ENCODE data around the gene ABTB2.

Gene ABTB2

GRCh38 chr11:34341931-34342533, 15.8 kb downstream of the ABTB2 start:
- DNase-seq (ENCODE audit: low read depth in 2 of 2): no peak

- DNase-seq (ENCODE audit: low read depth in 2 of 2): no peak
Measured at GRCh38 chr11:34341096-34341495, 16.7 kb downstream of the ABTB2 start.

- no peak for DNase-seq (ENCODE audit: low read depth in 2 of 2)
Measured at GRCh38 chr11:34340653-34341052, 17.2 kb downstream of the ABTB2 start.

DNA sequence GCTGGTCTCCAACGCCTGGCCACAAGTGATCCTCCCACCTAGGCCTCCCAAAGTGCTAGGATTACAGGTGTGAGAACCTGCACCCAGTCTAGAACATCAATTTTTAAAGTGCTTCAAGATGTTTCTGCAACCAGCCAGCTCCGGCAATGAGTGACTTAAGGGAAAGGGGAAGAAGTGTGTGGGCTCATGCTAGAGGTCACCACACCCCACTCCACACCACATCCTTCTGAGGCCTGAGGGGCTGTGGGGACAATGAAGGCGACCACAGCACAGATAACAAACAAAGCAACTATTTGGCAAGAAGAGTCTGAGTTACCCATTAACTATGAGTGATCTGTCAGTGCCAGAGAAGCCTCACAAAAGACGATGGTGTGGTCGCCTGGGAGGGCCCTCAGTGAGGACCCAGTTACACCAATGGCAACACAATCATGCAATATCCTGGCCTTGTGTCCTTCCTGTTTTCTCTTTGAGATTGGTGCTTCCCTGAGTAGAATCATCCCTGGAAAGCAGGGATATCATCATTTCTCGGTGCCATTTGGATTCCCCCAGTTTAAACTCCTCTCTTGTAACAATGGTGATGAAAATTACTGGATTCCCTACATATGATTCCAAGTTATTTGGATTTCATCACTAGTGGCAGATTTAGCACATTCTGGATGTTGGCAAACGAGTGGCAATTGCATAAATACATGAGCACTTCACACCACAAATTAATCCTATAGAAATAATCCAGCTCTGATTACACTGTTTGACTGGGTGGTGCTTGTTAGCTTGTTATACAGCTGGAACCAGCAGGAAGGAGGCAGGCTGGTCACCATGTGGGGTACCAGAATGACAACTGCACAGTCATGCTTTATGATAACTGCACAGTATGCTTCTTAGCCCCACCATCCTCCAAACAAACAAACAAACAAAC, 18.4 kb downstream of the ABTB2 start:
- no peak for DNase-seq (ENCODE audit: low read depth in 2 of 2)

DNA sequence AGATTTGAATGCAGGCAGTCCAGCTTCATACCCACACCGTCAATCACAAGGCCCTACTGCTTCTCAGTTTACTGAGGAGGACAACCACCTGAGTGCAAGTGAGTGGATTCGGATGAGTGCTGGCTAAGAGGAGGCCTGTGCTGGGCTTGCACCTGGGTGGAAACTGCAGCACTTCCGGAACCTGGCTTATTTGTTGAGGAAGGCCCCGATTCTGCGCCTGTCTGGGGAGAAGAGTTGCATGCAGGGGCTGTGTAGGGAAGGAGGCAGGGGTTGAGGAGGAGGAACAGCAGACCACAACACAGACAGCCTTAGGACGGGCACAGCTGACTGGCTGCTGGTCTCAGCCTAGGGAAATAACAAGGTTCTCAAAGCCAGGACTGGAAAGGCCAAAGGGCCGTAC, 20.8 kb downstream of the ABTB2 start:
- DNase-seq (ENCODE audit: low read depth in 2 of 2): no peak

DNA sequence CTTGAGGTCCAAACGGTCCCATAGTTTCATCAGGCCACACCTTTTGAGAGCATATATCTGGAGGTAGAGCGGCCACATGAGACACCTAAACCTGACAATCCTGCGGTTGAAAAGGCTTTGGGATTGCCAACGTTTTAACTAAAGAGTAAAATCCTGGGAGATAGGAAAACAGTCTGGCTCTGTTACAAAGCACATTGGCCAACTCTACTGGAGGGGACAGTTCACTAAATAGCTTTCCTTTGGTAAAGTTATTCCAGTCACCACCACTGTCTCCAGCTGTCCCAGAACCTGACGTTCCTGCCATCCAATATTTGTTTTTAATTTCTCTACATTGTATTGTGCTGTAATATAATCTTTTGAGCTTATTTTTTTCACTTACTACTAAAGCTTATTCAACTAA, 22.0 kb downstream of the ABTB2 start:
- DNase-seq (ENCODE audit: low read depth in 2 of 2): no peak

- DNase-seq (ENCODE audit: low read depth in 2 of 2): no peak
Measured at GRCh38 chr11:34335331-34335730, 22.5 kb downstream of the ABTB2 start.

DNA sequence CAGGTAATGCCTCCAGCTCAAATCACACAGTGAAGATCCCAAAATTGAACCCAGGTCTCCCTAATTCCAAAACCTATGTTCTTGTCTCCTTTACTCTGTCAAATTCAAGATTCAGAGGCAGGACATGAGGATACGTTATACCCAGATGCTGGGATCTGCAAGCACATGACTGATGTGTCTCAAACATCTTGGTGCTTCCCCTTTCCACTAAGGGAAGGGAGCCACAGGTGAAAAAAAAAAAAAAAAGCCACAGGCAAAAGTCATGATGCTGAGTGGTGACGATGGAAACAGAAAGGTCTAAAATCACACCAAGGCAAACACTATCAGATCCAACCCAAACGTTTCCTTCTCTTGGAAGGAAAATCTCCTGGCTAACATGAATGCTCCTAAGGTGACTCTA, 24.0 kb downstream of the ABTB2 start:
- no peak for DNase-seq (ENCODE audit: low read depth in 2 of 2)

DNA sequence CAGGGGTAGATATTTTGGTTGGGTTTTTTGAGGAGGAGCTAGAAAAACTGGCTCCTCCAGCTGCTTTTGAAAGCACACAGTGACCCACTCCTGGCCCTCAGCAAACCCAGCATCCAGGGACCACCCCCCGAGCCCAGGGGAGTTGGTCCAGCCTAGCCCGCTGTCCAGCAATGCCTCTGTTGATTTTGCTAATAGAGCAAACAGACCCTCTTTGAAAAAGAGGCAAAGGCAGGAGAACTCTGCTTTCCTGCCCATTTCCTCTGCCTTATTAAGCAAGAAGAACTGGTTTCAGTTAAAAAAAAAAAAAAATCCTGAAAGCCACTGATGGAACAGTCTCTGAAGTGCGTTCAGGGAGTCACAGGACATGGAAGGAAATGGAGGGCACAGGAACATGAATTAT, 25.3 kb downstream of the ABTB2 start:
- no peak for DNase-seq (ENCODE audit: low read depth in 2 of 2)

DNA sequence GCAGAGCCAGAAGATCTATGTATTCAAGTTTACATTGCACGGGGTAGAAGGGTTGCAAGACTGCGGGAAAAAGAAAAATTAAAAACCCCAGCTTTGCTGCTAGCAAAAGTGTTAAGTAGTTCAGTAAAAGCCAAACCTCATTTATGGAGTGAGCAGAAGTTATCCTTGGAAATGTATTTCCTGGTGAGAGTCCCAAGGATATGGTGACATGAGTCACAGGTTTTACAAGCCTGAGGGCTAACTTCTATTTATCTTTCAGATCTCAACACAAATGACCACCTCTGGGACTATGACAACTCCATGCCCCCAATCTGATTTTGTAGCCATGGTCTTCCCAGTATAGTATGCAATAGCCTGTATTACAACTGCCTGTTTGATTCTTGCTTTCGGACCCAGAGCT, 26.1 kb downstream of the ABTB2 start:
- DNase-seq (ENCODE audit: low read depth in 2 of 2): no peak

DNA sequence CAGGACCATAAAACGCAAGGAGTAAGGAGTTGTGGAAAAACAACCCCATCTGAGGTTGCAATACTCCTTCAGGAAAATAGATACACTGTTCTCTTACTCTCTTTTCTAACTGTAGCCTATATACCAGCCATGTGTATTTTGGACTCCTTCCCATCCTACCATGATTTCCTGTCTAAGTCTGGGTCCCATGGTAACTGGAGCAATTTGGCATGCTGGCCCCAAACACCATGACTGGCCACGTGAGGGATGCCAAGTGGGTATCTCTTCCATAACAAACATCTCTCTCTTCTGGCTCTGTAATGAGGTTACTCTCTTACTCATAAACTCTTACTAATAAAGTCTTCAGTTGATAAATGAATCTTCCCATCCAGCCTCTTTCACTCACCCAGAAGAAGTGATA, 26.5 kb downstream of the ABTB2 start:
- no peak for DNase-seq (ENCODE audit: low read depth in 2 of 2)

DNA sequence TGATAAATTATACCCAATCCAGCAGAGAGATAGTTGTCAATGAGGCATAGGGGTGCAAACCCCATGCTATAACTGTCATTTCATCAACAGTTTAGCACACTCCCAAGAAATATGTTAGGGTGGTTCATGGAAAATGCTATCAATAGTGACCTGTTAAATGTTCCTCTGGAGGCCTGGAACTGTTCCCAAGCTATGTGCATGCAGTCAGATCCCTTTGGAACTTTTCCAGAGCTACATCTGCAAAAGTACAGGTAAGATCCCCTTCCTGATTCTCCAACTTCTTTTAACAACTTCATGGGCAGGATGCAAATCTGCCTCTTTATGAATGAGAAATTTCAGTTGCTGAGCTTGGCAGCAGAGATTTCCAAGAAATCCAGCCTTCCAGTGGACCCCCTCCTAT, 27.2 kb downstream of the ABTB2 start:
- no peak for DNase-seq (ENCODE audit: low read depth in 2 of 2)

DNA sequence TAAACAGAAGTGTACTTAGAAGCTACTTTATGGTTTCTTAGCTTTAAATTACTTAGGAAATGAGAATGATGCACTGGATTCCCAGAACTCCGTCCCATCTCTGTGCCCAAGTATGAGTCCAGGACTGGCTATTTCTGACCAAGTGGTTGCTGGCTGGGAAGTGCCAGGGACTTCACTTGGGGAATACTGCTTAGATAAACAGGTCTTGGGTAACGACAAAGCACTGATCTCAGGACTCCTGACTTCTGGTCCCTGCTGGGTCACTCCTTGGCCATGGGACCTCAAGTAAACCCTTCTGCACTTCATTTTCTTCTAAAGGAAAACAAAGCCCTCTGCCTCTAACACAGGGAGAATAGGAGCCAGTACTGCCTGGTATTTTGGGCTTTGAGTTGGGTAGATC, 27.9 kb downstream of the ABTB2 start:
- DNase-seq (ENCODE audit: low read depth in 2 of 2): no peak

- no peak for DNase-seq (ENCODE audit: low read depth in 2 of 2)
Measured at GRCh38 chr11:34328632-34328910, 29.2 kb downstream of the ABTB2 start.

DNA sequence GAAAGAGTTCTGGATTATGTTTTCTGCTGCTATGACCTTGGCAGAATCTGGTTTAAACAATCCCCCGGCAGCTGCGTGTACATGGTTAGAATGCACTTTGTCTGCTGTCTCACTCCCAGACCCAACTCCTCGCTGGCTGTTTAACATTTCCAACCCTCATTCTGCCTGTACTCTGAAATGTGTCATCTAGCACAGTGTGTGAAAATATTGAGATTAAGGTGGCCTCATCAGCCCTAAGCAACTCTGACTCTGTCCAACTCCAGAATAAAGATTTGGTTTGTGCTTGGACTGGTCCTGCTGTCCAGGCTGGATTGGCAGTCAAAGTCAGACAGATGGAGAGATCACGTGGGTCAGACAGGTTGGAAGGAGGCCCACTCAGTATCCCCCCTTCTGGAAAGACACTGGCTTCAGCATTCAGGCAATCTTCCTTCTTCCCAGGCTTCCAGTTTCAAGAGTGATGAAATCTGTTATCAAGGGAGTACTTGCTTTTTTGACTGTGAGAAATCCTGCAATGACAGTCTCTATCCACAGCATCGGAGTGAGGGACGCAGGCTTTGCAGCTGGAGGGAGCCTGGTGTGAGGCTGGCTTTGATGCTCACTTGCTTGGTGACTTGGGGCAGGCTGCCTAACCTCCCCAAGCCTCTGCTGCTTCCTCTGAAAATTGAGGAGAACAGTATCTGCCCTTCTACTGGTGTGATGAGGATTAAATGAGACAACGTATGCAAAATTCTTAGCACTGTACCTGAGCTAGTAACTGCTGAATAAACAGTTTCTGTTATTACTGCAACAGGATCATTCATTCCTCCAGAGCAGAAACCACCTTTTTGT, 29.8 kb downstream of the ABTB2 start:
- no peak for DNase-seq (ENCODE audit: low read depth in 2 of 2)

DNA sequence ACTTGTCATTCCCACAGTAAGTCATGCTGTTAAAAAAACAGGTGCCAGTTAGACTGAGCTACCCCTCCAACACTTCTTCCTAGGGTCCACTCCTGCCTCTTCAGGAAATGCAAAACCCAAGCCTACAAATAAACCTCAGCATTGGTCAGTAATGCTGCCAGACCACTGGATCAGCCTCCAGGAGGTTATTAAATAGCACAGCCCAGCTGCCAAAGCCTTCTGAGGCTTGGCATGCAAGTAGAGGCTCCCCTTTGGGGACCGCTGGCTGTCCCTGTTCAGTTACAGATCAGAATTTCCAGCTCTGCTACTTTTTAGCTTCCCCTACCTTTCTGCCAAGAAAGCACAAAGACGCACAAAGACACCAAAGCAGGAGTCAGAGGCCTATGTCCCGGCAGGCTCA, 33.3 kb downstream of the ABTB2 start:
- no peak for DNase-seq (ENCODE audit: low read depth in 2 of 2)

DNA sequence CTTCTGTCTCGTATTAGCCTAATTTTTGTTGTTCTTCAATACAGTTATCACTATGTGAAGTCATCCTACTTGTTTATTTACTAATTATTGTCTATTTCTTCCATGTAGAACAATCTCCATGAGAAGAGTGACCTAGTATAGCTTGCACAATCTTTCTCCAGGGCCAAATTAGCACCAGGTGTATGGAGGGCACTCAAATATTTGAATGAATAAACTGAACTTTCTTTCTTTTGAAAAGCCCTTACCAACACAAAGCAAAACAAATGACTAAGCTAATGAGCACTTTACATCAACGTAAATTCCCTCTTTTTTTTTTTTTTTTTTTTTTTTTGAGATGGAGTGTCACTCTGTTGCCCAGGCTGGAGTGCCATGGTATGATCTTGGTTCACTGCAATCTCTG, 34.2 kb downstream of the ABTB2 start:
- no peak for DNase-seq (ENCODE audit: low read depth in 2 of 2)

DNA sequence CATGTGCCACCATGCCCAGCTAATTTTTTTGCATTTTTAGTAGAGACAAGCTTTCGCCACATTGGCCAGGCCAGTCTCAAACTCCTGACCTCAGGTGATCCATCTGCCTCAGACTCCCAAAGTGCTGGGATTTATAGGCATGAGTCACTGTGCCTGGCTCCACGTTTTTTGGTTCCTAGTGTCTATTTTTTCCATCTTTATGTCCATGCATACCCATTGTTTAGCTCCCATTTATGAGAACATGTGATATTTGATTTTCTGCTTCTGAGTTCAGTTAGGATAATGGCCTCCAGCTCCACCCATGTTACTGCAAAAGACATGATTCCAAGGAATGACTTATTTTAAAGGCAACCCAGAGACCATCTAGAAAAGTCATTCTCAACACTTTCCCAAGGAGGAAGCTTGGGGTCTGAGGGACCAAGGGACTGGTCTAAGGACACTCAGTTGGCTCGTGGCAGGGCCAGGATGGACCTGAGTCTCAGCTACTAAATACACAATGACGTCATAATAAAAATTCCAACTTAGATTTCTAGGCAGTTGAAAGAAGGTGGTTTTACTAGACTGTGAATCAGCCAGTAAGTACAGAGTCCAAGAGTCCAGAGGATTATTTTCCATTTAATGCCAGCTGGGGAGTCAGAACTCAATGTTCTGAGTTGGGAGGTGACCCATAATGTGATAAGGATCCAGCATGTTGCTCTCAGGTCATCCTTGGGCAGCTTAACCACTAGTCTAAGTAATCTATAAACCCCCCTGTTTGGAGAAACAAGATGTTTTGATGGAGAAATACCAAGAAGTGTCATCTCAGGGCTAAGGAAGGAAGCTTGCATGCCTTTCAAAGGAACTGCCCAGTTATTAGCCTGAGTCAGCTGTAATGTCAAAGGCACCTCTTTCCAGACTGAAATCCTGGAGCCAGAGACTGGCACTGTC, 39.4 kb downstream of the ABTB2 start:
- no peak for DNase-seq (ENCODE audit: low read depth in 2 of 2)

- DNase-seq (ENCODE audit: low read depth in 2 of 2): no peak
Measured at GRCh38 chr11:34317666-34318065, 40.1 kb downstream of the ABTB2 start.

DNA sequence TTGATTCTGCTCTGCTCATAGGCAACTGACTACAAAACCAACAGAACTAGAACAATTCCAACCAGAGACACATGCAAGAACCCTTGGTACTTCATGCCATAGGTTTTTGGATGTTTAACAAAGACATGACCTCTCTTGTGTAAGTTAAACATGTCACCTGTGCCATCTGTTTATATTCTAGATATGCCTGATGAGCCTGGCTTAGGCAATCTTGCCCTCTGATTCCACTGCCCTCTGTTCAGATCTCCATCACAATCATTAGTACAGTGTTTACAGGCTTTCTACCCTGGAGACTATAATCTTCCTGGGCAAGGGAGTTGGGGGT, 40.8 kb downstream of the ABTB2 start:
- DNase-seq (ENCODE audit: low read depth in 2 of 2): no peak

- no peak for DNase-seq (ENCODE audit: low read depth in 2 of 2)
Measured at GRCh38 chr11:34316347-34317035, 41.3 kb downstream of the ABTB2 start.

Data from stimulated activated CD4-positive, alpha-beta T cell treated with anti-CD3 and anti-CD28 coated beads, Interleukin-12 subunit alpha, Interleukin-12 subunit beta, amount 100 ng/mL, for 24 hours (primary cell).